ENCODE results near the gene STPG4.

The STPG4 gene

DNA sequence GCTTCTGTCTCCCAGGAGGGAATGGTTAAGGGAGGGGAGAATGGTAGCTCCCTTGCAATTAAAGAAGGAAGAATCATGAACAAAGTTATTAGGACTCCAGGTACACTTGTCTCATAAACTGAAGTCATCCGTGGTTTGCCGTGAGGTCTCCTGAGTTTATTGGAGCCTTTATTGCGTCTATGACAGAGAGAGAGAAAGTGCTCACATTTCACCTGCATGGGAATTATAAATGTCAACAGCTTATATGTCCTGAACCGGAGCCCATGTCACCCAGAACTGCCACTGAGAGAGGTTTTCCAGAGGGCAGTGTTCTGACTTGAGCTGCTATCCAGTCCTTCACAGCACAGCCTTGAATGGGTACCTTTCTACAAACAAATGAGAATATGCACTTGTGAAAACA lies 104.3 kb downstream of the STPG4 start:
- no peak overlapping the region for H3K27ac ChIP-seq (ENCODE audit: low read depth, low read length)
- H3K4me3 ChIP-seq (ENCODE audit: low read depth, low read length), result no peak overlapping the region
- H3K27me3 ChIP-seq (ENCODE audit: control insufficient read depth, insufficient read depth, low read length), result no peaks in the 10 kb centered on the region
- peaks cover 2% of the 10 kb centered on the region for H3K4me1 ChIP-seq (ENCODE audit: control insufficient read depth, insufficient read depth, low read length)
- H3K9ac ChIP-seq (ENCODE audit: low read length), result no peak overlapping the region
- H3K36me3 ChIP-seq (ENCODE audit: control insufficient read depth, insufficient read depth, low read length), result peaks cover 10% of the 10 kb centered on the region; the same call in 1 of the 2 replicates
- H3K9me3 ChIP-seq (ENCODE audit: control insufficient read depth, insufficient read depth, low read depth, low read length), result no peaks in the 10 kb centered on the region

DNA sequence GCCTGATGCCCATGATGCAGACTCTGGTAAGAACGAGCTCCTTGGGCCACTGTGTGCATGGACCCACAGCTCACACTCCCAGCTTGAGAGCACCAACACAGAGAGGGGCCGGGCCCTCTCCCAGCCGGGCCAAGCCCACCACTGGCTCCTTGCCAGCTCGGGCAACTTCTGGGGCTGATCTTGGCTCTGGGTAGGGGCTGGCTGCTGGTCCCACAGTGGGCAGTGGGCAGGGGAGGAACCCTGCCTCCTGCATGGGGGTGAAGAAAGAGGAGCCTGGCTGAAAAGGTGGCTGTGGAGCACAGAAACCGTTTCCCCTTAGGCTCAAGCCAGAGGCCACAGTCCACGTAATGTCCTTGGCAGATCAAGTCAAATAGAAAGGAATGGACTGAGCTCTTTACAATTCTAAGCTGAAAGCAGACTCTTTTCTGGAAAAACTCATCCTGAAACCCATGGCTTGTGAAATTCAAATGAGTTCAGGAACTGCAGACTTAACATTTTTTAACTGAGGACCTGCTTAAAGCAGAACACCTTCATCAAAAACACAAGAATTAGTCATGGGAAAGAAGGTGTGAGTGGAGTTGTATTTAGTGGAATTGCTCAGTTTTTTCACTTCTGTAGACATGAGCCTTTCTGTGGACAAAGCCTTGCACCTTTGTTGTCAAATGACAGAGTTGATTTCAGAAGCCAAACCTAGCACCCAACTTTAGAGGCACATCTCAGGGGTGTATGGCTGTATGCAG lies 104.9 kb downstream of the STPG4 start:
- Histone ChIP-seq H3K4me1 (ENCODE audit: control insufficient read depth, insufficient read depth, low read length) (no peaks in the 10 kb centered on the region), H3K27ac (ENCODE audit: low read depth, low read length) (no peak overlapping the region), H3K36me3 (ENCODE audit: control insufficient read depth, insufficient read depth, low read length) (peaks cover 10% of the 10 kb centered on the region; the same call in 1 of the 2 replicates), H3K9me3 (ENCODE audit: control insufficient read depth, insufficient read depth, low read depth, low read length) (no peaks in the 10 kb centered on the region), H3K9ac (ENCODE audit: low read length) (no peak overlapping the region), H3K27me3 (ENCODE audit: control insufficient read depth, insufficient read depth, low read length) (no peaks in the 10 kb centered on the region), H3K4me3 (ENCODE audit: low read depth, low read length) (no peak overlapping the region)

DNA sequence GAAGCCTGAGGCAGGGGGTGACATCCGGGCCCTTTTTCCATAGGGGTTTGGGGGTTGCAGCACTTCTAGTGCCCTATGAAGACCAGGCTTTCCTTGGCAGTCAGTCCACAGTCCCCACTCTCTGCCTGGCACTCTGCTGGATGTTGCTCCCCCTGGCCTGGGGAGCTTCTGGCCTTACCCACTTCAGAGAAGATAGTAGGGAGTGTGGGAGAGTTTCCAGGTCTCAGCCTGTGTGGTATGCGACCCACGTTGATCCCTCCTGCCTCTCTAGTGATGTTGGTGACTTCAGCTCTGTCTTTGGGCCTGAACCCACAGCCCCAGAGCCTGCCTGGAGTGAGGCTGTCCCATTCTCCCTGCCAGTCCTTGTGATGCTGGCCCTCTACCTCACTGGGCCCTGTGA lies 105.6 kb downstream of the STPG4 start:
- Histone ChIP-seq H3K4me3 (ENCODE audit: low read depth, low read length) (no peak overlapping the region), H3K27ac (ENCODE audit: low read depth, low read length) (no peak overlapping the region), H3K36me3 (ENCODE audit: control insufficient read depth, insufficient read depth, low read length) (peaks cover 10% of the 10 kb centered on the region; the same call in 1 of the 2 replicates)

DNA sequence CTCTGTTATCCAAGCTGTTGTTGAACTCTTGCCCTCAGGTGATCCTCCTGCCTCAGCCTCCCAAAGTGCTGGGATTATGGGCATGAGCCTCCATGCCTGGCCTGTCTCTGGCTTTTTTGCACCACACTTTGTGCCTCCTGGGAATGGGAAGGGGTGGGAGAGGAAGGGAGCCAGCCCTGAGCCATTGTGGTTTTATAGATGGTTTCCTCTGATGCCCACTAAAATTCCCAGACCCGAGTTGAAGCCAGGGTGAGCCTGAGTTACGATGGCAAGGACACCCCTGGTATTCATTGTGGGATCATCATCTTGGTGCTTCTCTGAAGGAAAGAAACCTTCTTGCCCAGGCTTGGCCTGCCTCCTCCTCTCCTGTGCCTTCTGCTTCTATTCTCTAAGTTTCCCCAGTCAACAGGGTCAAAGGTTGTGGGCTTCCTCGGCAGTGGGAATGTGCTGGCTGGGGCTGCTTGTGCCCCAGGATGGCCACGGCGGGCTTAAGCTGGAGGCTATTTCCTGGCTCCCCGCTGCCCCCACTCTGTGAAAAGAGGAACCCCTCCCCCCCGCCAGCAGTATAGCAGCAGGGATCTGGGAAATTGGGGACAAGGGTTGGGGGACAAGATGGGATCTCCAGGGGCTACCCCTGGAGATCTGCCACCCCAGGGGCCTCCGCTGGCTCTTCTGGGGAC lies 106.2 kb downstream of the STPG4 start:
- no peak overlapping the region for H3K4me3 ChIP-seq (ENCODE audit: low read depth, low read length)
- H3K36me3 ChIP-seq (ENCODE audit: control insufficient read depth, insufficient read depth, low read length), result peaks cover 10% of the 10 kb centered on the region; the same call in 1 of the 2 replicates
- peaks cover 4% of the 10 kb centered on the region; the same call in 1 of the 2 replicates for H3K4me1 ChIP-seq (ENCODE audit: control insufficient read depth, insufficient read depth, low read length)
- no peaks in the 10 kb centered on the region for H3K9me3 ChIP-seq (ENCODE audit: control insufficient read depth, insufficient read depth, low read depth, low read length)
- no peak overlapping the region for H3K9ac ChIP-seq (ENCODE audit: low read length)
- no peak overlapping the region for H3K27ac ChIP-seq (ENCODE audit: low read depth, low read length)
- no peaks in the 10 kb centered on the region for H3K27me3 ChIP-seq (ENCODE audit: control insufficient read depth, insufficient read depth, low read length)

More for the DNA sequence above, 105.6 kb downstream of the STPG4 start:
- no peaks in the 10 kb centered on the region for H3K4me1 ChIP-seq (ENCODE audit: control insufficient read depth, insufficient read depth, low read length)
- H3K9me3 ChIP-seq (ENCODE audit: control insufficient read depth, insufficient read depth, low read depth, low read length), result no peaks in the 10 kb centered on the region
- no peaks in the 10 kb centered on the region for H3K27me3 ChIP-seq (ENCODE audit: control insufficient read depth, insufficient read depth, low read length)
- no peak overlapping the region for H3K9ac ChIP-seq (ENCODE audit: low read length)

DNA sequence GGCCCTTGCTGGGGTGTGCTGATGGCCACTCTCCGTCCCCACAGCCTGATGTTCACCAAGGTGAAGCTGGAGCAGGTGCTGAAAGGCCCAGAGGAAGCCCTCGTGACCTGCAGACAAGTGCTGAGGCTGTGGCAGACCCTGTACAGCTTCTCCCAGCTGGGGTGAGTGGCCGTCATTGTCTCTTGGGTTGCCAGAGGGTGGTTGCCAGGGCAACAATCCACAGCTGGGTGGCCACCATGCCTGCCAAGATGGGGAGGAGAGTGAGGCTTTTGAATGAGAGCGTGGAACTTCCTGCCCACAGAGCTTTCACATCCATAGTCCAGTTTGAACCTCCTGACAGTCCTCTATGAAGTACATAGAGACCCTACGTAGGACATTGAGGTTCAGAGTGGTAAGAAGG lies 108.8 kb downstream of the STPG4 start:
- Histone ChIP-seq H3K9ac (ENCODE audit: low read length) (no peak overlapping the region), H3K27ac (ENCODE audit: low read depth, low read length) (no peak overlapping the region), H3K9me3 (ENCODE audit: control insufficient read depth, insufficient read depth, low read depth, low read length) (no peaks in the 10 kb centered on the region), H3K4me1 (ENCODE audit: control insufficient read depth, insufficient read depth, low read length) (peaks cover 22% of the 10 kb centered on the region), H3K36me3 (ENCODE audit: control insufficient read depth, insufficient read depth, low read length) (peaks cover 3% of the 10 kb centered on the region; the same call in 1 of the 2 replicates), H3K27me3 (ENCODE audit: control insufficient read depth, insufficient read depth, low read length) (no peaks in the 10 kb centered on the region), H3K4me3 (ENCODE audit: low read depth, low read length) (no peak overlapping the region)

DNA sequence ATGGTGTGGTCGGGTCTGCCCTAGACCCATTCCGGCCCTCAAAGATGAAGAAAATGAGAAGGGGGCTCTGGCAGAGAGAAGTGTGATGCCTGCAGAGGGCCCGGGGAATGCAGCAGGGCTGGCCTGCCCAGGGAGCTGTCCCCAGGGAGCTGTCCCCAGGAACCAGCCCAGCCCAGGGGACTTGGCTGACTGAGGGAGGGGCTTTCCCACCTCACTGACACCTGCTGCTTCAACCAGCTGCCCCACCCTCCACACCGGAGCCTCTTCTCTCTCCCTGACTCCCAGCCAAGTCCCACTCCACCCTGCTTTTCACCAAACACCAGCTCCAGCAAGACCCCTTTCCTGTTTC lies 111.2 kb downstream of the STPG4 start:
- Histone ChIP-seq H3K27me3 (ENCODE audit: control insufficient read depth, insufficient read depth, low read length) (no peaks in the 10 kb centered on the region), H3K9ac (ENCODE audit: low read length) (no peak overlapping the region), H3K4me3 (ENCODE audit: low read depth, low read length) (no peak overlapping the region), H3K36me3 (ENCODE audit: control insufficient read depth, insufficient read depth, low read length) (peaks cover under 1% of the 10 kb centered on the region), H3K9me3 (ENCODE audit: control insufficient read depth, insufficient read depth, low read depth, low read length) (no peaks in the 10 kb centered on the region), H3K4me1 (ENCODE audit: control insufficient read depth, insufficient read depth, low read length) (peaks cover 22% of the 10 kb centered on the region), H3K27ac (ENCODE audit: low read depth, low read length) (no peak overlapping the region)

DNA sequence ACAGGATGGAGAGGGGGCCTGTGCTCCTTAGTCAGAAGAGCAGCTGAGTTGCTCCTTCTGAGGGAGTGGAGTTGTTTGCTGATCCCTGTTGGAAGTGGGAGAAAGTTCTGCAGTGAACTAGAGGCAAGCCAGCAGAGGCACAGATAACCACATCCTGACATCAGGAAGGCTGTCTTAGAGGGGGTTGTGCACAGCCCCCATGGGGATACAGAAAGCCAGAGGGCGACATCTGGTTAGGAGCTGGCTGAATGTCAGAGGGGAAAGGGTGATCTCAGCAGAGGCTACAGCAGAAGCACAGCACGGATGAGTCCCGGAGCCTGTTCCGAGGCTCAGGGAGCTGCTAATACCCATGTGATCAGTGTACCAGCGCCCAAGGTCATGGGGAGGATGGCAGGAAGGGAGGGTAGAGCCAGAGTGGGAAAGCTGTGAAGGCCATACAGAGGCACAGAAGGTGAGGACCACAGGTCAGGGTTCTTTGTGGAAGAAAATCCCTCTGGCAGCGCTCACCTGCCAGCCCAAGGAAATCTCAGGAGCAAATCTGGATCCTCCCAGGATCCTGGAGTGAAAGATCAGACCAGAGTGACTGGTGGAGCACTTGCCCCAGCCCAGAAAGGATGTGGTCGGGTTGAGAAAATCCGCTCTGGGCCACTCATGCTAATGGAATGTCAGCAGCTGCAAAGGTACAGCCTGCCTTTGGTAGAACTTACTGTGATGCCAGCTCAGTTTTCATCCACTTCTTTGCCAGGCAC lies 111.8 kb downstream of the STPG4 start:
- Histone ChIP-seq H3K9me3 (ENCODE audit: control insufficient read depth, insufficient read depth, low read depth, low read length) (no peaks in the 10 kb centered on the region), H3K4me3 (ENCODE audit: low read depth, low read length) (no peak overlapping the region), H3K4me1 (ENCODE audit: control insufficient read depth, insufficient read depth, low read length) (peaks cover 22% of the 10 kb centered on the region), H3K9ac (ENCODE audit: low read length) (no peak overlapping the region), H3K36me3 (ENCODE audit: control insufficient read depth, insufficient read depth, low read length) (peaks cover 3% of the 10 kb centered on the region), H3K27ac (ENCODE audit: low read depth, low read length) (no peak overlapping the region), H3K27me3 (ENCODE audit: control insufficient read depth, insufficient read depth, low read length) (no peaks in the 10 kb centered on the region)

DNA sequence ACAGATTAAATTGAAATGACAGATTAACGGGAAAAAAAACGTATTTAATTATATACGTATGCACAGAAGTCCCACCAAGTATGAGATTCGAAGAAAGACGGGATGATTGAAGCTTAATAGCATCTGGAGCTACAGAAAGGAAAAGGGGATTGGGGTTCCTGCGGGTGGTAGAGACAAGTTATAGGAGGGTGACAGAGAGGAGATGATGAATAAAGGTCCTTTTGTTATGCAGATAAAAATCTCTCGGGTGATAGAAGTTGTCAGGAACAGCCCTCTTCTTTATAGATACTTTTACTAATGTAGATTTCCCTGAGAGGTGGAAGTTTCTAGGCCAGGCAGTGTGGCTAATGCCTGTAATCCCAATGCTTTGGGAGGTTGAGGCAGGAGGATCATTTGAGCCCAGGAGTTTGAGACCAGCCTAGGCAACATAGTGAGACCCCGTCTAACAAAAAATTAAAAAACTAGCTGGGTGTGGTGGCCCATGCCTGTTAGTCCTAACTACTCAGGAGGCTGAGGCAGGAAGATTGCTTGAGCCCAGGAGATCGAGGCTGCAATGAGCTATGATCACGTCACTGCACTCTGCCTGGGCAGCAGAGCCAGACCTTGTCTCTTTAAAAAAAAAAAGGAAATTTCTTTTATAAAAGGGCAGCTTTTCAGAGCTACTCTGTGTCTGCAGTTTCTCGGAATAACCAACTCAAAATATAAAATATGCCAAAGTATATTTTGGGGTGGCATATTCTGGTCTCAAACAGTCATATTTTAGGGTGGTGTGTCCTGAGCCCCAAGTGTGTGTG lies 113.0 kb downstream of the STPG4 start:
- Histone ChIP-seq H3K36me3 (ENCODE audit: control insufficient read depth, insufficient read depth, low read length) (peaks cover 8% of the 10 kb centered on the region), H3K27ac (ENCODE audit: low read depth, low read length) (no peak overlapping the region), H3K27me3 (ENCODE audit: control insufficient read depth, insufficient read depth, low read length) (no peaks in the 10 kb centered on the region), H3K9ac (ENCODE audit: low read length) (no peak overlapping the region), H3K4me3 (ENCODE audit: low read depth, low read length) (no peak overlapping the region), H3K9me3 (ENCODE audit: control insufficient read depth, insufficient read depth, low read depth, low read length) (no peaks in the 10 kb centered on the region), H3K4me1 (ENCODE audit: control insufficient read depth, insufficient read depth, low read length) (peaks cover 22% of the 10 kb centered on the region)

DNA sequence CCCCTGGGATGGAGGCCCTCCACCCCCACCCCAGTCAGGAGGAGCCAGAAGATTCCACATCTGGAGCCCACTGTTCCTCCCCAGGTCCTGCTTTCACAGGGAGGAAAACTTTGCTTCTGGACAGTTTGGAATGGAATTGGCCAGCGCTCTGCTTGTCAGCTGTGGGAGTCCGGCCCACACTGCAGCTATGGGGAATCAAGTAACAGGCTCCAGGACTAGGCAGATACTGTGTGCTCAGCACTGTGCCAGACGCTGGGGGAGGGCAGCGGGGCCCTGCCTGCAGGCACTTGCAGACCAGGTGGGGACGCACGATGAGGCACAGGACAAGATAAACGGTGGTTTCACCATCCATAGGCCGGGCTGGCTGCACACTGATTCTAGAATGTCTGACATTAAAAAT lies 114.0 kb downstream of the STPG4 start:
- Histone ChIP-seq H3K4me3 (ENCODE audit: low read depth, low read length) (no peak overlapping the region), H3K27me3 (ENCODE audit: control insufficient read depth, insufficient read depth, low read length) (no peaks in the 10 kb centered on the region), H3K36me3 (ENCODE audit: control insufficient read depth, insufficient read depth, low read length) (peaks cover 8% of the 10 kb centered on the region), H3K27ac (ENCODE audit: low read depth, low read length) (no peak overlapping the region), H3K9ac (ENCODE audit: low read length) (no peak overlapping the region), H3K9me3 (ENCODE audit: control insufficient read depth, insufficient read depth, low read depth, low read length) (no peaks in the 10 kb centered on the region), H3K4me1 (ENCODE audit: control insufficient read depth, insufficient read depth, low read length) (peaks cover 27% of the 10 kb centered on the region)

DNA sequence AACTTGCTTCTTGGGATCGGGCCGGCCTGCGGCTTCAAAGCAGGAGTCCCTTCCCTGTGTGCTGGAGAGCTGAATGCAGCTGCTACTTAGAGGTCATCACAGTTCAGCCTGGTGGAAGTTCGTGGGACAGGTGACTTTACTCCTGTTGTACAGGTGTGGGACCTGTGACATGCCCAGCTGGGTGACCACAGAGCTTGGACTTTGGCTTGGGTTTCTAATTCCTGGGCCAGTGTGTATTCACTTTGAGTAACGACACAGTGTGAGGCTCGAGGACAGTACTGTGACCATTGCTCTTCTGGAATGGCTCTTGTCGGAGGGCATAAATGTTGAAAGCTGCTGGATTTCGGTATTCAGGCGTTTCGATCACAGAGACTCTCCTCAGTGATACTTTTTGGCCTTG lies 114.5 kb downstream of the STPG4 start:
- Histone ChIP-seq H3K4me1 (ENCODE audit: control insufficient read depth, insufficient read depth, low read length) (peaks cover 31% of the 10 kb centered on the region), H3K9ac (ENCODE audit: low read length) (no peak overlapping the region), H3K36me3 (ENCODE audit: control insufficient read depth, insufficient read depth, low read length) (peaks cover 8% of the 10 kb centered on the region), H3K27me3 (ENCODE audit: control insufficient read depth, insufficient read depth, low read length) (no peaks in the 10 kb centered on the region), H3K27ac (ENCODE audit: low read depth, low read length) (no peak overlapping the region), H3K4me3 (ENCODE audit: low read depth, low read length) (no peak overlapping the region), H3K9me3 (ENCODE audit: control insufficient read depth, insufficient read depth, low read depth, low read length) (no peaks in the 10 kb centered on the region)
